Raji (cell line): ENCODE results near the gene DIAPH2.

Experiments
- POLR2A ChIP-seq: IDR thresholded peaks from 2 replicates; pipeline ENCODE4 v1.6.1; 2011; ENCODE audit warnings: low read depth, low read length, control low read depth; ENCODE audit not compliant: insufficient read depth

The DIAPH2 gene

DNA sequence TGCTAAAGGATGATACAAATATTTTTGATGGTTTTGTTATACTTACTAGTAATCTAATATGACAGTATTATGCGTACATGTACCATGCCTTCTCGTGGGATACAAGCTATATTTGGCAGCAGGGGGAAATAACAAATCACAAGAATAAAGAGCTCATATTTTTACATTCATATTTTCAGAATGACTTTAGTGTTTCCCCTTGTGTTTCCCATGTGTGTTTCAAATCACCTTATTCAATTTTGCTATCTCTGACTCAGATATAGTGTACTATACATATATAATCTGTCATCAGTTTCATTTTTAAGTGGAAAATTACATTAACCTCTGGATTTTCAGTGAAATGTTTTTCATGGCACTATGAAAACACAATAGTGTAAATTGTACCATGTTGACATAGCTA, 345.8 kb downstream of the DIAPH2 start:
- TF ChIP-seq POLR2A, result no peak

DNA sequence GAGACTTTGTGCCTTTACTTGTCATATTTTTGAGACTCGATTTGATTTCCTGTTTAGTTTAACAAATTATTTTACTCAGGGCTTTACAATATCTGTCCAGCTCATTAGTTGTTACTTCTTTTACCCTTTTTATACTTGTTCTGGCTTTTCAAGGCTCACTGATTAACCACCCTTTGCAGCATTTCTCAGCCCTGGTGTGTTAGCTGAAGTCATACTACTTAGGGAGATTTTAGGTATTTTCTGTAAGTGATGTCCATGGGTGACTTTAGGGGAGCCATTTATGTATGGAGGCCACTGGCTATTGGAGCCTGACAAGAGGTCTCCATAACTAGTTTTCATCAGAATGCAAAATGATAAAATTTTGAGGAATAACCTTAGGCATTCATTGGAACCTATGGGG, 346.3 kb downstream of the DIAPH2 start:
- TF ChIP-seq POLR2A, result no peak

DNA sequence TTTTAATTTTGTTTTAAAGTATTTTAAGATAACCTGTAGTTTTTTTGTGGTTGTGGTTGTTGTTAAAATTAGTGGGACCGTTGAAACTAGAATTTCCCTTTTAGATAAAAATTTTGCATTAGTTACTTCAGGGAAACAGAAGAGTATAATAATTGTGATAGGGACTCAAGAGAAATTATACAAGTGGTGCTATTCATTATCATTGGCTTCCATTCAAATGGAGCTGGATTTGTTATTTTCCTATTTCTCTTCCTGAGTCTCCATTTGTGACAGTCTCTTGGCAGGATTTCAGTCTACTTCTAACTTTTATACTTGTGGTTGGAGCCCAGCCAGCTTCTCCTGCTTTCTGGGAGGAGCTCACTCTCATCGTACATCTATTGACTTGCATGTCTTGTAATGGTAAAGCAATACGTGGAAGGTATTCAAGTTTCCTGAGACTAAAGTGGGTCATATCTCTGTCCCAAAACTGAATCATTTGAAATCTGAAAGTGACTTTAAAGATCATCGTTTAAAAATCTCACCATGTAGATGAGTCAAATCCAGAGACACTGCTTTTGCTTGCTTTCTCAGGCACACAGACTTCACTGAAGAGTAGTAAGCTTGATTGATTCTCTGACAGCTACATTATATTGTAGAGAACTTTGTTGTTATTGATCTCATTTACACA, 354.9 kb downstream of the DIAPH2 start:
- TF ChIP-seq POLR2A, result no peak

DNA sequence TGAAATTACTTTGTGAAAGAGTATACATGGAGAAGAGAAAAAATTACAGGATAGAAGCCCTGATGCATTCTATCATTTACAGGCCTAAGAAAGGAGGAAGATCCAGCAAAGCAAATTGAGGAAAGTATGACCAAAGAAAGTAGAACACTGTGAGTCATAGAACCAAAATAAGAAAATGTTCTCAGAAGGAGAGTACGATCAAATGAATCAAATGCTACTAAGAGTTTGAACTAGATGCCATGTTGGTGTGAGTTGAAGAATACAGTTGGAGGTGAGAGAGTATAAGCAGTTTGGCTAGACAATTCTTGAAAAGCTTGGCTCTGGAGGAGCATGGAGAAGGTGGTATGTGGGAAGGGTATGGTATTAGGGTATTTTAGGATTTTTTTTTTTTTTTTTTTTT, 360.8 kb downstream of the DIAPH2 start:
- TF ChIP-seq POLR2A, result no peak

DNA sequence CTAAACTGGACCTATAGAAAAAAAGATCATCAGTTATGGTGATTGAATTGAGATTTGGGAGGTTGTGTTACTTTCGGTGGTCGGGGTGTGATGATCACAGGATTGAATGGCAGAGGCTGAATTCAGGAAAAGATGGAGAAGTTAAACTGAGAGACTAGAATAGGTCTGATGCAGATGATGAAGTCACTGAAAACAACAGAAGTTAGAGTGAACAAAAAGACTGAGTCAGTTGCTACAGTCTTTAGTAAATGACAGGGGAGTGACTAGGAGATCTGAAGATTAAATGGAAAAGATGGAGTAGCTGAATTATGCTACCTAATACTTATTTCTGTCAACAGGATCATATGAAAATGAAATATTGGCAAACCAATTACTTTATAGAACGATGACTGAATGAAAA, 362.2 kb downstream of the DIAPH2 start:
- TF ChIP-seq POLR2A, result no peak

DNA sequence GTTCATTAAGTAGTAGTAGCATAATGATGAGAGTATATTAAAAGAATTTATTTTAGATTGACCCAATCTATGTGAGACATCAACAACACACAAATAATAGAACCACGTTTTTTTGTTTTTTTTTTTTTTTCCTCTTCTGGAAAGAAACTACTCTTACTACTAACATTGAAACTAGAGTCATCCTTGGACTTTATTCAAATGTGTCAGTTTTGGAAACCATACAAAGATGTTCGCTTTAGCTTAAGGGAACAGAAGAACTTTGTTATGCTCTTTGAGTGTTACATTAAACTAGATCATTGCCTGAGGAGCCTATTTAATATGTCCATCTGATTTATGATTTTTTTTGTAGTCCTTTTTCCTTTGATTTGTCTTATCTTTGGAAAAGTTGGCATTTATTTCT, 365.8 kb downstream of the DIAPH2 start:
- TF ChIP-seq POLR2A, result no peak

DNA sequence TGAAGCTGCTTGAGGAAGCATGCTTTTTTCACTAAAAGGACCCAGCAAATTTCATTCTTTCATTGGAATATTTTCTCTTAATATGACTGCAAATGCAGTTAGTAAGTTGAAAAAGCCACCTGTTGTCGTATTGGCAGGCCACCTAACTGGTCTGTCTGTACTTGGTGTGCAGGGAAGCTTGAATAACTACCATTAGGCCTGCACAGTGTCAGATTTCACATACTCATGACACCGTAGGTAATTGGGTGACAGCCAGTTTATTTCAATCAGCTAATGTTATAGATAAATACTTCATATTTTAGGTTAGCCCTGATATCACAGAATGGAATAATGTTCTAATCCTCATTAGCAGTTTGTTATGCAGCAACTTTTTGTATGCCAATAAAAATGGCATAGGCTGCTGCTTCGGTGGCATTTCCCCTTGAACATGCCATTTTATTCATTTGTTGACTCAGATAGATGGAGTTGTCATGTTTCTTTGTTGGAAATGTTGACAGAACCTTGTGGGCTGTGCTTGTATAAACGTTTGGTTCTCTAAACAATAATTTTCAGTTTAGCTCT, 372.8 kb downstream of the DIAPH2 start:
- TF ChIP-seq POLR2A, result no peak

DNA sequence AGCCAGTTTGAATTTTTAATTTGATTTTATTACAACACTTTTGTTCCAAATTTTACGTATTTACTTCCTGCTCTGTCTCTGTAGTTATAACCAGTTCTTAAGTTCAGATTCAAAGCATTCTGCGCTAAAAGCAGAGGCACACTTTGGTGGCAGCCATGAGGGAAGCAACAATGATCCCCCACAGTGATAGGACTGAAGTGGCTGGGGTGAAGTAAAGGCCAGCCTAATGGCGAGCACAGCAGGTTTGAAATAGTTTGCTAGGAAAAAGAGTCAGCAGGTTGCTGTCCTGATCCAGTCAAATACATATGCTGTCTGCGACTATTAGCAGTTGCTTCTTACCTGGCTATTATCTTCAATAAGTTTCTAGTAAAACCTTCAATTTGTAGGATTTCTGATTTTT, 375.4 kb downstream of the DIAPH2 start:
- TF ChIP-seq POLR2A, result no peak

DNA sequence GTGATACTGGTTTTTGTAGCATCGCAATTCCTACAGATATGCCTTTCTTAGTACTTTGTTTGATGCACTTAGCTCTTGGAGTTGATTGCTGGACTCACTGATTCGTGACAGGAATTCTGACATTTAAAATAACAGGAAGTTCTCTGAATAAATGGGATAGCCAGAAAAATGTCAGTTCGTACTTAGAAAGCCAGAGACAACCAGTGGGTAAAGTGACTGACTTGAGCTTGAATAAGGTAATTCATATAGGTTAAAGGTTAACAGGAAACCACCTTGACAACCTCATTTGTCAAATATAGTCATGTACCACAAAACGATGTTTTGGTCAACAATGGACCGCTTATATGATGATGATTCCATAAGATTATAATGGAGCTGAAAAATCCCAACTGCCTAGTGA, 380.4 kb downstream of the DIAPH2 start:
- no peak for TF ChIP-seq POLR2A

DNA sequence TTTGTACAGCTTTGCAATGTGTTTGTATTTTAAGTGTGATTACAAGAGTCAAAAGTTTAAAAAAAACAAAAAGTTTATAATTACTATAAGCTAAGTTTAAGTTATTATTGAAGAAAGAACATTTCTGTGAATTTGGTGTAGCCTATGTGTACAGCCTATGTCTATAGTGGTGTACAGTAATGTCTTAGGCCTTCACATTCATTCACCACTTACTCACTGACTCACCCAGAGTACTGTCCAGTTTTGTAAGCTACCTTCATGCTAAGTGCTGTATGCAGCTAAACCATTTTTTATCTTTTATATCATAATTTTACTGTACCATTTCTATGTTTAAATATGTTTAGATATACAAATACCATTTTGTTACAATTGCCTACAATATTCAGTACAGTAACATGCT, 381.3 kb downstream of the DIAPH2 start:
- TF ChIP-seq POLR2A, result no peak

DNA sequence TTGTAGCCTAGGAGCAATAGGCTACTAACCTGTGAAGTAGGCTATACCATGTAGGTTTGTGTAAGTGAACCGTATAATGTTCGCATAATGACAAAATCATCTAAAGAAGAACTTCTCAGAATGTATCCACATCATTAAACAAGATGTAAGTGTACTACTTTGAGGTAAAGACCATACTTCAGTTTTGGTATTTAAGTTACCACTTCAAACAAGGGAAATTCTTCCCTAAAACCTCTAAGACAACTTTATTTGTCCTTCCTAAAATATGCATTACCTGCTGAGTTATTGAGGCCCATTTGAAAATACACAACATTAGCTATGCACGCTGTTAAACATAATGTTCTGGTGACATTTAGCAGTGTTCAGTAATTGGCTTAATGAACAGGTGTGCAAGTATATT, 381.7 kb downstream of the DIAPH2 start:
- TF ChIP-seq POLR2A, result no peak

DNA sequence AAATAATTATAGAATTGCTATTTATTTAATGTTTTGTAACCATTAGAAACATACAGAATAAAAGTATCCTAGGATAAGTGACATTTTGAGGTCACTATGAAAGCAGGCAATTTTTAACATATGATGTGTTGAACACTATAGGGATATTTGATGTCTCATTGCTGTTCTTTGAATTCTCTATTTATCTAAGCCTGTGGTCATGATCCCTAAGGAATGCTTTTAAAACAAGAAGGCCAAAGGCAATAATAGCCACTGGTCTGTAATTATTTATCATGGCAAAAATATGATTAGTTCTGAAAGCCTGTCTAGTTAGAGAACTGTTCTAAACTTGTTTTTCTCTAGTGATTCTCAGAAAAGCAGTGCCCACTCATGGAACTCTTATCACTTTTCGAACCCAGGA, 385.7 kb downstream of the DIAPH2 start:
- no peak for TF ChIP-seq POLR2A

DNA sequence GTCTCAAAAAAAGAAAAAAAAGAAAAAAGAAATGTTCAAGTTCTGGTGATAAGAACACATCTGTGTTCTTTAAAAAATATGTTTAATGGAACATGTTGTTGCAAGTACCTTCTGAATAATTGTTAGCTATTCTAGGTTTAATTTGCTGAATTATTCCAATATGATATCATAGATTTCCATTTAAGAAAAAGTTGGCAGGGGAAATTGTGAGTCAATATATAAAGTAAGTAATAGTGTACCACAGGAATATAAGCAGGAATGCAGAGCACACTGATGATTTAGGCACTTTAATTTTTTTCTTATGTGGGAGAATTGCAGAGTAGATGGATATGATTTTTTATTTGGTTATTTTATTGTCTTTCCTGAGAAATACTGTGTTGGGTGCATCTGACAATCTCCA, 389.8 kb downstream of the DIAPH2 start:
- TF ChIP-seq POLR2A, result no peak

DNA sequence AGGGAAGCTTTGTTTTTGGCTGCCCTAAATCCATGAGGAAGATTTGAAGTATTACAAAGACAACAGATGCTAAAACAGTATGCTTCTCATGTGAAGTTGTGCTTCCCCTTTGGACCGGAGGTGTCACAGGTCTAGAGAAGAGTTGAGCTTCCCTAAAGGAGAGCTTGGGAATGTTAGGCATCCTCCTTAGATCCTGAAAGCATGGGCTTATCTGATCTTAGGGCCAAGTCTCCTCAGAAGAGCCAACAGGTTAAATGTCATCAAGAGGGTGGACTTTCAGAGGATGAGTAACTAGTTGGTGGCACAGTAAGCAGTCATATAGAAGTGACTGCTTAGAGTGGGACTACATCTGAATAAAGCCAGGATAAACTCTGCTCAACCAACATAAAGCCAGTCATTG, 404.5 kb downstream of the DIAPH2 start:
- no peak for TF ChIP-seq POLR2A

DNA sequence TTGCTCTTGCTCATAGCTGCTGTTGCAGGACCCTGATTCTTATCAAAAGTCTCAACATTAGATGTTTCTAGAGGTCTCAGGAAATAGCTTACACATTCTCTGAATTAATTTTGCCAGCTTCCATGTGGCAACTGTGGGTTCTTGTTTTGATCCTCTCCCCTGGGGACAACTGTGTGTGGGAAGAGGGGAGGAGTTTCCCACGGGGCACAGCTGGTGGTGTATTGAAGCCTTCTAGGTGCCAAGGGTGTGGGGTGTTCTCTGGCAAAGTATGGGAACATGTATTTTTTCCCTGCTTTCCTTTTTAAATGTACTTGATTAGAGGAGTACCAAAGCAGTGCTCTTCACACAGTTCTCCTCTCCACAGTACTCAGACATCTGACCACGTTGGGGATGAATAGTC, 411.7 kb downstream of the DIAPH2 start:
- TF ChIP-seq POLR2A, result no peak

DNA sequence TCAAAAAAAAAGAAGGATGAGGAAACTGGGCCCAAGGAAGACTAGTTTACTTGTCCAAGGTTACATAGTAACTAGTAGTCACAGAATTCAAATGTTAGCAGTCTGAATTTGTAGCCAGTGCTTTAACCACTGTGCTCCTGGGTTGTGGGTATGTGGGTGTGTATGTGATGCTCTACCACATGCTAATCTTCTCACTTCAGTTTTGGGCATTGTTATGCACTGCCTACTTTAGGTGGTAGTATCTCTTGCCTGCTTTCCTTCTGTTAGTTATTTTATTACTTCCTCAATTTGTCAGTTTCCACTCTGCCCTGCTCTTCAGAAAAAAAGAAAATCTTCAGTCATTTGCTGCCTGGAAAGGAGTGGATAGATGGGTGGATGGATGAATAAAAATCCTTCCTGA, 418.3 kb downstream of the DIAPH2 start:
- no peak for TF ChIP-seq POLR2A

DNA sequence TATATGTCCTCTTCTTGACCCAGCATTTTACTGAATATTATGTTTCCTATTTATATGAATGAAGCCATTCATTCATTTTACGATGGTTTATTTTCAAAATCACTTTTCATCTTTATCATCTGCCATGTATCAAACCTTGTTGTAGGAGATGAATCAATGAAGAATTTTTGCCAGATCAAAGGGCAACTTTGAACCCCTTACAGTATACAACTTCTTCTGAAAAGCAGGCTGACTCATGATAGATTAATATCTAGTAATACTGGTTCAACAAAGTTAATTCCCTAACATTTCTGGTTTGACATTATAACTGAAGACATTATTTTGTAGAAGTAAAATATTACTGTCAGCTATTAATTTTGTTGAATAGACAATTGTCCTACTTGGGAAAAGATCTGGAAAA, 425.1 kb downstream of the DIAPH2 start:
- no peak for TF ChIP-seq POLR2A
